Endometrial microvascular endothelial cells (primary cell): ENCODE measurements around the gene ITPR2. TPM values are rescaled to one million over a fixed set of nuclear protein-coding genes. Genes with fewer than 3 reads are reported as not detected.

Source experiments
- in situ Hi-C: cut with HindIII; loops from 2 replicates; pipeline ENCODE4 v1.10.0; 2017; ENCODE audit warnings: low sequenced_read_pairs, low pct_unique_long_range_greater_than_20kb; ENCODE audit errors: inconsistent ontology term
- total RNA-seq: library from RNA; depleted of rRNA; stranded (reverse); fragments of >200 nt; gene quantifications from one replicate; pipeline ENCODE4 v1.2.3, GENCODE V29; 2015; ENCODE audit errors: inconsistent ontology term

Gene ITPR2
- total RNA-seq, 1 donor from 2014 or later: 34.6 TPM

GRCh38 chr12:26573225-26573909 lies 259.6 kb downstream of the ITPR2 start:
- in situ Hi-C loops: no loop called here

GRCh38 chr12:26572137-26572536 lies 260.9 kb downstream of the ITPR2 start:
- in situ Hi-C loops: no loop called here

DNA sequence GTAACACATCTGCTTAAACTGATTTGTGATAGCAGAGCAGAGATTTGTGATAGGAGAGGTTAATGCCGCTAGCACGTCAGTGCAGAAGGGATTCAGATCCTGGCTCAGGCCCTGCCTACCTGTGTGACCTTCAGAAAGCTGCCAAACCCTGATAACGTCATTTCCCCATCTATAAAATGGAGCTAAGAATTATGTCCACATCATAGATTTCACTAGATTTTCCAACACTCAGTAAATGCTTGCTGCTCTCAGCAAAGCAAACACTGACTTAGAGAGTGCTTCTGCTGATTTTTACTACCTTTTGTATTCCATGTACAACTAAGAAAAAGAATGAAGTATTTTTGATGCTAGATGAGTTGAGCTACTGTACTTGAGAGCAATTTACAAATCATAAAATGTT lies 261.4 kb downstream of the ITPR2 start:
- in situ Hi-C loops: no loop called here

GRCh38 chr12:26567126-26567525 lies 265.9 kb downstream of the ITPR2 start:
- in situ Hi-C loops: no loop called here

GRCh38 chr12:26566675-26567074 lies 266.3 kb downstream of the ITPR2 start:
- in situ Hi-C loops: no loop called here

DNA sequence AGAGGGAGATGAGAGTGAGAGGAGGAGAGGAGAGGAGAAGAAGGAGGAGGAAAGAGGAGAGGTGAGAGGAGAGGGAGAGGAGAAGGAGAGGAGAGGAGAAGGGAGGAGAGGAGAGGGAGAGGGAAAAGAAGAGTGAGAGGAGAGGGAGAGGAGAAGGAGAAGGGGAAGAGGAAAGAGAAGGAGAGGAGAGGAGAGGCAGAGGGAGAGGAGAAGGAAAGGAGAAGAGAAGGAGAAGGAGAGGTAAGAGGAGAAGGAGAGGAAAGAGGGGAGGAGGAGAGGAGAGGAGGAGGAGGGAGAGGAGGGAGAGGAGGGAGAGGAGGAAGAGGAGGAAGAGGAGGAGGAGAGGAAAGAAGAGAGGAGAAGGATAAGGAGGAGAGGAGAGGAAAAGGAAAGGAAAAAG lies 266.8 kb downstream of the ITPR2 start:
- in situ Hi-C loops: no loop called here

DNA sequence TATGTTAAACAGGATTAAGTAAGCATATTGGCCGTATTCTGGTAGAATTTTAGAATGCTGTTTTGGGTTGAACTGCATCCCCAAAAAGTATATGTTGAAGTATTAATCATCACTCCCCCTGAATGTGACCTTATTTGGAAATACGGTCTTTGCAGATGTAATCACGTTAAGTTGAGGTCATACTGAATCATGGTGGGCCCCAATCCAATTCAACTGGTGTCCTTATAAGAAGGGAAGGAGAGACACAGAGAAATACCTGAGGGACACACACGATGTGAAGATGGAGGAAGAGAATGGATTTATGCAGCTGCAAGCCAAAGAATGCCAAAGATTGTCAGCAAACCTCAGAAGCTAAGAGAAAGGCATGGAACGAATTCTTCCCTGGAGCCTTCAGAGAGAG lies 268.6 kb downstream of the ITPR2 start:
- in situ Hi-C loops: no loop called here

DNA sequence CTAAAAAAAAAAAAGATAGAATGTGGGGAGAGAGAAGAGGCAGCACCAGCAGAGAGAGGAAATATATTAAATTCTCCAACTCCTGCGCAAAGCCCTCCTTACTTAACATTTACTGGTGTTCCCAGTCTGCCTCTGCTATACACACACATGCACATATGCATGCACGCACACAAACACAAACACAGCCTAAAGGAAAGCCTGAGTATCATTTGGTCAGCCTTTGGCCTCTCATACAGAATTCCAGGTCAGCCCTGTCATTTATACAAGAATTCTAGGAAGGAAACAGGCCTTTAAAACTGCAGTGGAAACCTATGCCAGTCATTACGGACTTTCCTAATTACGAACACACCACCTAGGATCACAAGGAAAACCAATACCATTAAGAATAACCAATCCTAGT lies 269.4 kb downstream of the ITPR2 start:
- in situ Hi-C loops: no loop called here

- in situ Hi-C loops: no loop called here
Observed at GRCh38 chr12:26557326-26557725, 275.7 kb downstream of the ITPR2 start.

DNA sequence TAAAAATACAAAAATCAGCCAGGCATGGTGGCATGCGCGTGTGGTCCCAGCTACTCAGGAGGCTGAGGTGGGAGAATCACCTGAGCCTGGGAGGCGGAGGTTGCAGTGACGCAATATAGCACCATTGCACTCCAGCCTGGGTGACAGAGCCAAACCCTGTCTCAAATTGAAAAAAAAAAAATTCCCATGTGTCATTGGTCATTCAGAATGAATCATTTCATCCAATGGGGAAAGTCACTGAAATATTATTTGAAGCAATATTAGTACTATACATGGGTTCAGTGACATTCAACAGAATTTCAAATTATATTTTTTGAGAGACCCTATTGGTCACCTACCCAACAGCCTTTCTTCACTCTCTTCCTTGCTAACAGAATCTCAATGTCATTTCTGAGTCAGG lies 276.1 kb downstream of the ITPR2 start:
- in situ Hi-C loops: no loop called here

DNA sequence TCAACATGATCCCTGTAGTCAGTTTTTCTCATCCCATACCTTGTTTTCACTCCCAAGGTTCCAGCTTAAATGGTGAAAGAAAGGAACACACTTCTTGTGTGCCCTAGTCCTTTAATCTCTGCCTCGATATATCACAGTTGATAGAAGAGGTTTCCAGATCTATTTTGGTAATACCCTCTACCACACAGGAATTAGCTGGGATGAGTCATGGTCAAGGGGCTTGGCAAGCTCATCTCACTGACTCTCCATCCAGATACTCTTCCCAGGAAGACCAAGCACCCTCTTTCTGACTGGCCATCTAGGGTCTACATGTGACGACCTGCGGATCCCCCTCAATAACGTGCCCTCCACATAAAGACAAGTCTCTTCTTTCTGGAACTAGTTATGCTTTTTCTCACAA lies 277.9 kb downstream of the ITPR2 start:
- in situ Hi-C loops: no loop called here

DNA sequence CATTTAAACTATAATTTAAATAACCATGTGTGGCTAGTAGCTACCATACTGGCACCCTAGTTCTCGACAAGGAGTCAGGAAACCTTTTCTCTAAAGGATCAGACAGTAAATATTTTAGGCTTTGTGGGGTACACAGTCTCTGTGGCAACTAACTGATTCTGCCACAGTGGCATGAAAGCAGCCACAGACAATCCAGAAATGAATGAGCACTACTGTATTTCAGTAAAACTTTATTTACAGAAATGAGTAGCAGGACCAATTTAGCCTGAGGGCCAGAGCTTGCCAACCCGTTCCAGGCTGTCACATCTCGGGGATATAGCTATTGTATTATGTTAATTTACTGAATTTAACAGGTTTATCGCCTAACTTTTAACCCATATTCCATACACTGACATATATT lies 278.7 kb downstream of the ITPR2 start:
- in situ Hi-C loops: no loop called here

DNA sequence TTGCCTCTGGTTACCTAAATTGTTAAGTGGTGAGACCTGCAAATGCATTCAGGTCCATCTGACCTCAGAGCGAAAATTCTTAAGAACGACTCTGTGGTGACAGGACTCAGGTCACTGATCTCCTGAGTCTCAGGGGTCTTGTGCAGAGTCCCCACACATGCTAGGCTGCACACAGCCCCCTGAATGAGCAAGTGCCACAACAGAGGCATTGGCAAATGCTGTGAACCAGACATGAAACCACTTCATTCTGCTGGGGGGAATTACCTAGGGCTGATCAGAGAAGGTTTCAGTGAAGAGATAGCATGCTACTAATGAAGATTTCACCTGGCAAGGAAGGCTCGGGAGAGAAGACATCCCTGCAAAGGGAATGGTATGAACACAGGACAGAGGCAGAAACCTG lies 281.6 kb downstream of the ITPR2 start:
- in situ Hi-C loops: no loop called here

DNA sequence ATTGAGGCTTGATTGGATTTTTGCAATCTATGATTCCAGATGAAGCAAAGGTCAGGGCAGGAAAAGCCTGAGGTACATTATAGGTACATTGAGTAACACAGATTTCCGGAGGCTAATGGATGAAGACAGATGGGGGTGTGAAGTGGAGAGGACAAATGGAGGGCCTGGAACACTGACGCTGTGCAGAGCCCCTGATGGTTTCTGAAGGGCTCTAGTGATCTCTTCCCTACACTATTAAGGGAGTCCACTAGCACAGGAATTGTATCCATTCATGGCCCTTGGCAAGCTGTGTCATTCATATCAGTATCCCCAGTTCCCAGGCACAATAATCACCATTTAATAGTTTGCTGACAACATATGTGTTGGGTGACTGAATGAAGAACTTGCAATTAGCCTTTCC lies 284.8 kb downstream of the ITPR2 start:
- in situ Hi-C loops: no loop called here

- in situ Hi-C loops: no loop called here
Observed at GRCh38 chr12:26546535-26547314, 286.3 kb downstream of the ITPR2 start.

DNA sequence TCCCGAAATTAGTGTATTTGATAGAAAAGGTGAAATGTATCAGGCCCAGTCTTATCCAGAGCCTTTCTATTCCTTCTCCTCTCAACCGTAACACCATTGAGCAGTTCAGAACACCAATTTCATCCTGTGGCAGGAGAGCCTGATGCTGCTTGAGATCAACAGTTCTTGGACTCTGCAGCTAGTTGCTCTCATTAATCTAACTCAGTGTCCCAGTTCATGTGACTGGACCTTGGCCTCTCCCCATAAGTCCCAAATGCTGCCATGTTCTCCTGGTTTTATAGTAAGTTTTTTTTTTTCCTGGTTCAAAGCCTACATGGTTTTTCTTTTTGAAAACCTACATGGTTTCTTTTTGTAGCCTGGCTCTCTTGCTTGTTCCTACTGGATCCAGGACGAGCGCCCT lies 293.9 kb downstream of the ITPR2 start:
- in situ Hi-C loops: no loop called here

- in situ Hi-C loops: no loop called here
Observed at GRCh38 chr12:26537651-26538050, 295.3 kb downstream of the ITPR2 start.

DNA sequence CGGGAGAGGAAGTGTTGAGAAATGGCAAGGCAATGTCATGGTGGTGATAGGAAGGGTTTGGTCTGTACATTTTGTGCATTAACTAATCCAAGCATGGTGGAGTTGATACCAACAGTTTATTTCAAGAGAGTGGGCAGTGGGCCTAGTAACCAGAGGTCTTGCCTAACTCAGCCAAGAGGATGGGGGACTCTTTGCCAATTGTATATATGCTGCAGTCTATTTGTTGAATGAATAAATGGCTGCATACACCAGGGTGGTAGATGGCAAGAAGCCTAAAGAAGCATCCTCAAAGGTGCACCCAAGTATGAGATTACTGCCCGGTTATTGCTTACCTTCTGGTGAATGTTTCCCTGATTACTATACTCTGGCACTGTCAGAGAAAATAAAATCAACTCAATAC lies 295.9 kb downstream of the ITPR2 start:
- in situ Hi-C loops: no loop called here

- in situ Hi-C loops: no loop called here
Observed at GRCh38 chr12:26535826-26536225, 297.2 kb downstream of the ITPR2 start.

DNA sequence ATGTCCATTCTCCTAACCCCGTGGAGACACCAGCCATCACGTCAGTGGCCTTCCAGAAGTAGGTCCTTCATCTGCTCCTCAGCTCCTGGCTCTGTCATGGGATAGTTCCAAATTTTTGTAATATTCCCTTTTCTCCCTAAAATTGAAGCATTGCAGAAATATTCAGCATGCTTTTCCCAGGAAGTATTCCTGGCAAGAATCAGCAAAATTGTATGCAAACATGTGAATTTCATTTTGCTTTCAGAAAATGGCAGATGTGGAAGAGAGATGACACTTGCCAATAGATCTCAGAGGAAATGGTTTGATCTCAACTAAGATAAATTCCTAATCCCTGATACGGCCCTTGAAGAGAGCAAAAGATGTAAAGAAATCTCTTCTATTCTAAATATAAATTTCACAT lies 298.9 kb downstream of the ITPR2 start:
- in situ Hi-C loops: no loop called here

- in situ Hi-C loops: no loop called here
Observed at GRCh38 chr12:26533211-26533610, 299.8 kb downstream of the ITPR2 start.
